HG03025 (cell line): Measurements from ENCODE around the gene NME9.

ENCODE experiments used
- ATAC-seq: cut with Tn5 transposase; IDR thresholded peaks from one replicate; pipeline ENCODE4 v1.9.1; 2021; ENCODE audit warnings: mild to moderate bottlenecking, moderate library complexity; ENCODE audit not compliant: unreplicated experiment, low FRiP score

NME9 gene

DNA sequence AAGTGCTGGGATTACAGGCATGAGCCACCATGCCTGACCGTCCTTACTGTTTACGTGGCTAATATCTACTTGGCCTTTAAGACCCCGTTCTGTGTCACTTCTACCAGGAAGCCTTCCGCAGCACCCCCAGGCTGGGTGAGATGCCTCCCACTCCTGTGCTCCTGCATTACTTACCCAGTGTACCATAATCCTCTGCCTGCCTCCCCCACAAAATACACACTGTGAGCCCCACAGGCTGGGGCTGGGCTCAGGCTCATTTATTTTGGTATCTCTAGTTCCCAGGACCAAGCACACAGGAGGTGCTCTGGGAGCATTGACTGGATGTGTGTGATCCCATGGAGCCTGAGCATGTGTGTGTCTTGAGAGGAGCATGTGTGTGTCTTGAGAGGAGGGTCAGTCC, 33.7 kb upstream of the NME9 start:
- ATAC-seq = no peak

DNA sequence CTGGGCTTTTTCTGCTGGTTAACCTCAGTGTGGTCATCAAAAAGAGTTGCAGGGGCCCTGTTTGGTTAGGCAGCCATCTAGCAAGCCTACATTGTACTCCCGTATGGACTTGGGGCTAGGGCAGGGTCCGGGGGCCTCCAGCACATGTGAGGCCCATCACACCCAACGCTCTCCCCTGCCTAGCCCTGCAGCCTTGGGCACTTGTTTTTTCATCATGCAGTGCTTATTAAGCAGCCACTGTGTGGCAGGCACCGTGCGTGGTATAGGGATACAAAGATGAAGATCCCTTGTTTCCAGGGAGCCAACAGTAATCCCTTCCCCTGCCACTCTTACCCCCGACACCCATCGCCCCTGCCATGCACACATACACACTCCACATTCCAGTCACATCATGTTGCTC, 32.9 kb upstream of the NME9 start:
- ATAC-seq = no peak

DNA sequence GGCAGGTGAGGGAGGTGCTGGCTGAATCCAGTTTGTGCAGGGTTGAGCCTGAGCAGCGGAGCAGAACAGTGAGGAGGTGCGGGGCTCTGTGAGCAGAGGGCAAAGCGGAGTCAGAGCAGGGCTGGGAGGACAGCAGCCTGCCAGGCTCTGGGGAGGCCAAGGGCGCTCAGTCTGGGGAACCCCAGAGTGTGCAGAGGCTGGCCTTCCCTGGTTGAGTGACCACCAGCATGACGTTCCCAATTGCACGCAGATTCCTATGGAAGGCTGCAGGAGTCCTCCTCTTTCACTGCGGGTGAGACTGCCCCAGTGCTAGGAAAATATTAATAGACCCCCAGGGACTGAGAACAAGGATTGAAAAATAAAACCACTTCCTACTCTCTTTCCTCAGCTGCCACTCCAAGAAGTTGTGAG, 31.9 kb upstream of the NME9 start:
- ATAC-seq = no peak

DNA sequence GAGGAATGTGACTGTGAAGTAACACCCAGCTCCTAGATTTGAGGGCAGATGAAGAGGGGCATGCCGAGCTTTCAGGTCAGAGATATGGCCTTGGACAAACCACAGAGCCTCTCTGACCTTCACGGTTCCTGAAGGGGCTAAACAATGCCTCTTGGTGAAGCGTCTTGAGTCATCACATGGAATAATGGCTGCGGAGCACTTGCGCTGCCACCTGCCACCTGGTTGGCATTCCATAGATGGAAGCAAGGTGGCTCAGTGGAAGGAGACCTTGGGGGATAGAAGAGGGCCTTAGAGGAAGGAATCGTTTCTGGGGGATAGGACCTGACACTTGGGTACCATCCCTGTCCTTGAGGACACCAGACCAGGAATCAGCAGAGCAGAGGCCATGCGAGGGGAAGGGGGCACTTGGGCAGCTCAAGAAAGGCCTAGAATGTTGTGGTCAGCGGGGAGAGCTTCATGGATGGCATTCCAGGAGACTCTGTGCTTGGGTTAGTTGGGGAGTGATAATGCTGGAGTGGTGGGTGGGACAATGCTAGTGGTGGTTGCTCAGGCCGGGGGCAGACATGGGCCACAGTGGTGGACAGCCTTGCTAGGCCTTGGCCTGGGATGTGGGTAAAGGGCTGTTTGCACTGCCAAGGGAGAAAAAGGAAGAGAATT, 31.3 kb upstream of the NME9 start:
- no peak for ATAC-seq

DNA sequence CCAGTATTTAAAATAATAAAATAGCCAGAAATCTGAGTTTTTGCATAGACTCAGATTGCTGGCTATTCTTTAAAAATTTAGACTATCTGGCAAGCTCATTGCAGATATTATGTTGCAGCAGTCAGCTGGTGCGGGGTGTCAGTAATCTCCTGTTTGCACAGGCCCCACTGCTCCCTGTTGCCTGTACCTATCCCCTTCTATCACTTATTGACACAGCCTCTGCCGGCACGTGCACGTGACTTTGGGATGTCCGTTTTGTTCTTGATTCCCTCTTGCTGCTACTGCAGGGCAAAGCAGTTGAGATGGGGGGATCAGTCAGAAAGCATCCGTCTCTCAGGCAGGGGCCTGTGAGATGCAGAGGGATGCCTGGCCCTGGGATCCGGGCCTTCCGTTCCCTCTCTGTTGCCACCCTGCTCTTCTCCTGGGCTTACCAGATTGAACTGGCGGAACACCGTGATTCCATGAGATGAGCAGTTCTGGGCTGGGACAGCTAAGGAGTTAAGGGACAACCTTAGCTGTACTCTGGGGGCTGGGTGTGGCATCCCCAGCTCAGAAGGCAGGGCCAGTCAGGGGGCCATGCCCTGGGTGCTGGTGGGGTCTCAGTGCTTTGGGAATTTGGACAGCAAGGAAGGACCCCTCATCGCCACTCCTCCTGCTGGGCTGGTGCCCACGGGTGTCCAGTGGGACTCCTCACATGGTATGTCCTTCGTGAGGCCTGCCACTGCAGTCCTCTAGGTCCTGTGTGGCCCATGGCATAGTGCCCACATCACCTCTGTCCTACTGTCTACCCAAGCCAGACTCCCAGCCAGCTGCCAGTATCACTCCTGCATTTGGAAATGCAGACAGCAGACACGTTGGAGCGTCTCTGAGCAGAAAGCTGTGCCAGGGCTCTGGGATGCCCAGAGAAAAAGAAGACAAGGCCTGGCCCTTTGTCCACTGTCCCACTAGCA, 30.5 kb upstream of the NME9 start:
- ATAC-seq = no peak

DNA sequence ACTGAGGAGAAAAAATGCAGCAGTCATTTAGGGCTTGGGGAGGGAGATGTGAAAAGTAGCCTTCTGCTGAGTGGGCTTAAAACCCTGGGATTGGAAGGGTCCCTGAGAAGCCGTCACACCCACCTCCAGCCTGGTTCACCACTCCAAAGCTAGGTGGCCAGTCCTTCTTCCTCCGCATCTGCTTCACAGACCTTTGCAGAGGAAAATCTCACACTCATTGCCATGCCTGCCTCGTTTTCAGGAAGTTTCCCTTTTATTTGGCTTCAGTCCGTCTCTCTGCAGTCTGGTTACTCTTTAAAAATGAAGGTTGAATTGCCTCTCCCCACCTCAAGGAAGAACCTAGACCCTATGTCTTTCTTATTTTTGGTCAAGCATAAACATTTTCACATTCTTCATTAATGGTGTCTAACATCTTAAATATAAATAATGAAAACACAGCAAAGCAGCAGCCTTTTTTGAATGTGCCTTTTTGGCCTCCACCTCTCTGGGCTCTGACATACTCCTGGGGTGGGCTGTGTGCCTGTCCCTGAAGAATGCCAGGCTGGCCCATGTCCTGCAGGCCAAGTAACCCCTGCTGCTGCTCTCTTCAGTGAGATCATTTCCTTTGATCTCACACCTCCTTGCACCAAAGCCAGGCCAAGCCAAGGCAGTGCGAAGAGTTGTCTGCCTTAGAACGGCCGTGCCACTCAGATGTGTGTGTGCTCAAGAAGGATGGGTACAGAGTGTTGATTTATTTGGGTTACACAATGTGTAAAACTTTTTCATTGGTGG, 29.7 kb upstream of the NME9 start:
- ATAC-seq = no peak

DNA sequence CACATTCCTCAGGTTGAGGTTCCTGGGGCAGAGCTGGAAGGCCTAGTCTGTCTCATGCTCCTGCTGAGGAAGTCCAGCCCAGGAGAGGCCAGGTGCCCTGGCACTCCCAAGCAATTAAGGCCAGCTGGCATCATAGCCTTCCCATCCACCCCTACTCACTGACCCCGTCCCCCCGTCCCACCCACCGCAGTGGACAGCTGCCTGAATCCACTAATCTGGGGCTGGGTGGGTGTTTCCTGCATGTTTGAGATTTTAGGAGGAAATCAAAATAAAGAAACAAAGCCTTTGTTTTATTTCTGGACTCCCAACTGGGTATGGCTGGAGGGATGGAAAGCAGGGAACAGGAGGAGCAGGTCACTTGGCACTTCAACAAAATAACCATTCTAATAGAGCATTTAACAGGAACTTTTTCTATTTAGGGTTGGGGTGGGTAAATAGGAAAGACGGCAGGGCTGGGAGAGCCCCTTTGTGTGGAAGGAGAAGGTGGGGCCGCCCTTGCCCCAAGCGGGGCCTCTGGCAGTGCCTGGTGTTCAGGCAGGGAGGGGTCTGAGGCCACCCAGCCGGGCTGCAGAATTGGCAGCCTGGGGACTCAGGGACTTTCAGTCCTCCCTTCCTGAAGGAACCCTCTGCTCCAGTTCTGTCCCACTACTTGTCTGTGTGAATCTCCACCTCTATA, 27.2 kb upstream of the NME9 start:
- ATAC-seq = no peak

DNA sequence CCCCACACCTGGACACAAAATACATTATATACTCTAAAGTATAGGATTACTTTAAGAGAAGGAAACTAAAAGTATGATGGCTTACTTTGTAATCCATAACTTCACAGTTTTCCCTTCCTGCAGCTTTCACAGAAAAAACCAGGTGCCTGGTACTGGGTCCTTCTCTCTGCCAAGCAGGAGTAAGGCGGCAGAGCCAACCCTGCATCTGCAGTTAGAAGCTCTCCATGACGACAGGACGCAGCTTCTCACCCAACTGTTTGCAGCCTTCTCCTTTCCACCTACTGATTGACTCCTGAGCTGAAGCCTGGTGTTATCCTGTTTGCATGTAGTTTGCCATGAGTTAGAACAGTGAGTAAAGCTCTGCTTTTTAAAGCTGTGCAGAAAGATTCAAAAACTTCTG, 25.4 kb upstream of the NME9 start:
- ATAC-seq = no peak

DNA sequence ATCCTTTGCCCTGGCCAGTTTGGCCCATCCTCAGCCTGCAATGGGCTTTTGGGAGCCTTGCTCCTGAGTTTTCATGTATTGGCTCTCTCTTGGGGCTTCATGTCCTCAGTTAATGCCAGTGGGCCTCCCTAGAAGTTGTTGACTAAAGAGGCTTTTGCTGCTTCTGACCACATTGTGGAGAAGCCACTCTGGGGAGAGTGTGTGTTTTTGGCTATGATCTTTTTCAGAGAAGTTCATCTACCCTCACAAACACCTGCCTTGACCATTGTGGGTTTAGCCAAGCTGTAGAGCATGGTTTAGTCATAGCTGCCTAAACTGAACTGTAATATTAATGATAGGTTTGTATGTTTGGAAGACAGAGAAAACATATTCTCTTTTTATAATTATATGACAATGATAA, 24.7 kb upstream of the NME9 start:
- no peak for ATAC-seq

DNA sequence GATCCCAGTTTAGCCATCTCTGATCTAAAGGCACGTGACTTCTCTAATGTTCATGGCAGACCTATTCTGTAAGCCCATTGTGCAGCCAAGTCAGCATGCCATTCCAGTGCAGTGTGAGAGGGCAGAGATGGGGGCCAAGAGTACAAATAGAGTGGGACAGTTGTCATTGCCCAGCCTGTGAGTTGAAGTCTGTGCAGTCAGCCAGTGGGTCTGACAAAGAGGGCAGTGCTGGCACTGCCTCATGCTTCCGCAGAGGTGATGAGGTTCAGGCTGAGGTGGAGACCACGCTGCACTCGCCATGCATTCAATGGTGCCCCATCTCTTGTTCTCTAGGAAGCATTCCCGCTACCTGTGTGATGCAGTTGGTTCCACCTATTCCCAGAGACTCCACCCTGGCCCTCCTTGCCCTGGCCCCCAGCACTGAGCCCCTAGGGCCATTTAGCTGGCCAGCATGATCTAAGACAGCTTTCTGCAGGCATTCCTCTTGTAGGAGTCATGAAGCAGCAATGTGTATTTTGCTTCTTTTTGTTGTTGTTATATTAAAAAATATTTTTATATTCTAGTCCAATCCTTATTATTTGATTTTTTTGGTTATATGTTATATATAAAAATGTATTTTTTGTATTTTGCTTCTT, 22.4 kb upstream of the NME9 start:
- no peak for ATAC-seq

DNA sequence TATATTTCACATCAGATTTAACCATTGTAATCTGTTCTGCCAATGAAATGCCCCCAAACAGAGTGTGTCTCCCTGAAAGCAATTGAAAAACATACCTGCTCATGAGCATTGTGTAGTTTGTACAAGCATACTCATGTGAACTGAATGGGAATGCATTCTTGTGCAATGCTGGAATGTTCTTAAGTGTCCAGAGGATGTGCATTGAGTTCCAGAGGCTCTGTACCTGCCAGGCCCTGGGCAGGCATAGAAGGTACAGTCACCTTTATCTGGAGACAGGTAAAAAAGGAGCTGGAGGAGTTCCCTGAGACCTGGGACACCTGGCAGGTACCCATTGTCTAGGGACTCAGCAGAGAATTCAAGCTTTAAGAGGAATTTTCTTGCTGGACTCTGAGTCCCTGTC, 21.5 kb upstream of the NME9 start:
- no peak for ATAC-seq

DNA sequence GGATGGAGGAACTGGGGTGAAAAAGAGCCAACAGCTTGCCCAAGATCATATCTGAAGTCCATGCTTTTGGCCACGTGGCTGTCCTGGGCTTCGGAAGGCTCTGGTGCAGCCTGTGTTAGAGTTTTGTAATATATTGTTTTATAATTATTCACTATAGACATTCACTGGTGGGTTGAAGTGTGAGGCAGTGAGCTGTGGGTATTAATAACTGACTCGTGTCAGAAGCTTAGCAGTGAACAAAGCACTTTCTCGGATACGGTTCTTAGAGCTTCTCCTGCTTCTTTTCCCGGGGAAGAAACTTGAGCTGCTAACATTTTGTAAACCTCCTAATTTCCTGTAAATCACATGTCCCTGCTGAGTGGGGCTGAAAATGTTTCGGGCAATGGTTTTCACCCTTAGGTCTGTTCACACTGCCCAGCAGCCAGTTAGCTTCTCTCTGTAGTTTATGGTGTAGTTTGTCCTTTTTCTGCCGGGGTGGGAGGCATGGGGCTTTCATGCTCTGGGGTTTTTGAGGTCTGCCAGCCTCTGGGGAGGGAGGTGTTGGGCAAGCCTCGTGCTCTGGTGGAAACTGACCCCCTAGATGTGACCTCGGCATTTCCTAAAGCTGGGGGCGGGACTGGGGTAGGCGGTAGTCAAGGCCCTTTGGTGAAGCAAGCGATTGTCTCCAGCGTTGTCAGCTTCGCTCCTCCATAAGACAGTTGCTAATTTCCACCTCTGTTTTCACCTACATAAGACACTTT, 20.4 kb upstream of the NME9 start:
- ATAC-seq = no peak

DNA sequence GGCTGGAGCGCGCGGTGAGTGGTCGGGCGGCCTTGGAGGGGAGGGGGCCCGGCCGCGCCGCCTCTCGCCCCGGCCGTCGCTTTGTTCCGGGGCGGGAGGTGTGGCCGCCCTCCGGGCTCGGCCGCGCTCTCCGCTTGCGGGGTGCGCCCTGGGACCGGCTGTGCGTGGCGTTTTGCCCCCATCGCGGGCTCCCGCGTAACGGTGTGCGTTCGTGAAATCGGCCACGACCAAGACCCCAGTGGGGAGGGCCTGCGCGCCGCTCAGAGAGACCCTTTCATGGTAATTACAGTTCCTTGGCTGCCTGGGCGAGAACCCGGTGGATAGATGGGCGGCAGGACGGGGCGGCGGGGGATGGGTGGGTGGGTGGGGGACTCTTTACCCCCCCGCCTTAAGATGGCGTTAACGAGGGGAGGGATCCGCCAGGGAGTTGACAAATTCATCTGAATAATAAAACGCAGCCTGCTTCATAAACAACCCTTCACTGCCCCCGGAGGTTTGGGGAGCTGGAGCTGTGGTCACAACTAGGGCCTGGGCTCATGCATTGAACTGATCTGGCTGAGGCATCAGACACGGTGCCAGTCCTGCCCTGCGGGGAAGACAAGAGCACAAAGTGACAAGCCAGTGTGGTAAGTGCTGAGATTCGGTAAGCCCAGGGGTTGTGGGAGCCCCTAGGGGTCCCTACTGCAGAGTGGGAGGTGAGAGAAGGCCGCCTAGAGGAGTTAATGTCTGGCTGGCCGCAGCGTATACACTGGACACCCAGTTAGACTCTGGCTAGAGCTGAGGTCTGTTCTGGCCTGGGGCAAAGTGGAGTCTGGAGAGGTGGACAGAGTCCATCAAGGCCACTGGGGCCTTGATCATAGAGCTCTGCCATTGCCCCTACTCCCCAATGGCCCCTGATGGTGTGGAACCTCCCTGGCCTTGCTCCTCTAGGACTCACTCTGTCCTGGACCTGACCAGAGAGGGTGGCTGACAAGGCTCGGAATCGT, 19.4 kb upstream of the NME9 start:
- ATAC-seq = no peak

DNA sequence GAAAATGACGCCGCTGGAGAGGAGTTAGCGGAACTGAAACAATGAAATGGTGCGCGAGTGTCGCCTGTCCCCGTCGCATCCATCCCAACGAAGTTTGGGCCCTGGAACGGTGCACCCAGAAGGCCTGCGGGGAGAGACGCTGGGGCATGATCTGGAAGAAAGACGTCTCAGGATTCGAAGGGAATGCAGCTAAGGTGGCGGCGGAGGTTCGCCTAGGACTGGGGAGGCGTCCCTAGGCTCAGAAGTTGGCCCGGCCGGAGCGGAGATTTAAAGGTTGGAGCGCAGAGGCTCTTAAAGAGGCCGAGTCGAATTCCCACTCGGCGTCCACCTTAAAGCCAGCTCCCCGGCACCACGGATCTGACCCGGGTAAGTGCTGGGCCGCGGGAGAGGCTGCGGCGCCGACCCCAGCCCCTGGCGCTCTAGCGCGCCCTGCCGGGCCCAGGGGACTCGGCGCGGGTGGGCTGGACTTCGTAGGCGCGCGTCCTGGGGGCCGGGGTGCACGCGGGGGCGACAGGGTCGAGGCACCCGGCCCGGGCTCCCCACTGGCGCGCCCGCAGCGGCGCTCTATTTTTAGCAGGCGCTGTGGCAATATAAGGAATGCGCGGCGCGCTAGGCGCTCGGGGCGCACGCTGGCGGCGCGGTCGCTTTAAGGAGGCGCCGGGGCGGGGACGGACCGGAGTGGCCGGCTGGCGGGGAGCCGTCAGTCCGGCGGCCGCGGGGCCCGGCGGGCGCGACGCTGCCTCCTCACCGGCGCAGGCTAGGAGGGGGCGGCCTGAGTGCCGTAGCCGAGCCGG, 18.5 kb upstream of the NME9 start, which contains the start of gene MRAS:
Gene MRAS, plus strand, starts transcription at position 620 of the 794 bp plus-strand sequence. CDS start 24,305 bp downstream, outside the sequence.
- ATAC-seq = no peak

DNA sequence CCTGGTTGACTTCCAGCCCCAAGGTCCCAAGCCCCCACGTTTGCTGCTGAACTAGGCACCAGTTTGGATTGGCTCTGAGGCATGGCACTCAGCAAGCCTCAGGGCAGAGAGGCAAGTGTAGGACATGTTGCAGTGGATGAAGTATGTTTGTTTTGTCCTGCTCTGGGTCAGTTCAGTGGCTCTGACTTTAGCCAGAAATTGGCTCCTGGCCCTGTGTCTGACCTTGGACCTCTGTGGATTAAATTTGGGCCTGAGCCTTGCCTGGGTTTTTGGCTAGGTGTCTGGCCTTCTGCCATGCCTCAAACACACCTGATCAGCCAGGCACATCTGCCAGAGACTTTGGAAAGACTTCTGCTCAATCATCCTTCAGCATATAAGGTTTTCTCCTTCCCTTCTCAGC, 15.1 kb upstream of the NME9 start:
- ATAC-seq = no peak

DNA sequence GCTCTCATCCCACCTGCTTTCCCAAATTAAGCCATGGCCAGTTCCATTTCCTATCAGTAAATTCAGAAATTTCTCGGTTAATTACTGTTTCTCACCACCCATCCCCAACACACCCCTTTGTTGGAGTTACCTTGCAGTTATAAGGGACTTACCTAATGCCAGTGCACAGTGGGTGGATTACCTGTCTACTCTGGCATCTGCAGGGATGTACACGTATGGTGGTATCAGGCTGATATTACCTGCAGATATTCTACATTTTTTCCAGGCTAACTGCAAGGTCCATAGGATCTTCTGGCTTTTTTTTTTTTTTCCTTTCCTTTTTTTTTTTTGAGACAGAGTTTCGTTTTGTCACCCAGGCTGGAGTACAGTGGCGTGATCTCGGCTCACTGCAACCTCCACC, 10.9 kb upstream of the NME9 start:
- ATAC-seq = no peak

DNA sequence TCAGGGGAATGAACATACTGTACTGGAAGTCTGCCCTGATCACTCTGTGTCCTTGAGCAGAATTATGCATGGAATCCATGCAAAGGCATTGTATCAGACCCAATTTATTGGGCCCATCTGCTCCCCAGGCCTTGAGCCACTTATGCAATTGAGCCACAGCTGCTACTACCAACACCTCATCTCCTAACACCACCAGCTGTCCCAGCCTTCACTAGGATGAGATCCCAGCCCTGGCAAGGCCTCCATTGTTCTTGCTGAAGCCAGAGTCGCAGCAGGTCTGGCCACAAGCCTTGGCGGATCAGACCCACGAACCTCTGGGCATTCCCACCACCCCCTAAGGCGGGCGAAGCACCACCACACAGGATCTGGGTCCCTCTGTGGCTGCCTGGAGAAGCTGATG, 9.2 kb upstream of the NME9 start:
- no peak for ATAC-seq
